ENCODE results near the gene SPDYE2B.
"Not testable (repeated sequence)": the region's sequence is repeated elsewhere in the genome, so short reads cannot be mapped to it uniquely, and the experiment has no call there.

The SPDYE2B gene

GRCh38 chr7:102642691-102643090 lies 7.4 kb upstream of the SPDYE2B start, which contains the start of gene UPK3BL1:
UPK3BL1 (minus strand) TSS chr7:102642791; CDS start chr7:102642741, 50 bp downstream.
- DNase-seq (ENCODE audit: low read depth in 1 of 2, low spot score in 1 of 2) = not testable (repeated sequence)

GRCh38 chr7:102643404-102643803 lies 6.7 kb upstream of the SPDYE2B start:
- not testable (repeated sequence) for DNase-seq (ENCODE audit: low read depth in 1 of 2, low spot score in 1 of 2)

- not testable (repeated sequence) for DNase-seq (ENCODE audit: low read depth in 1 of 2, low spot score in 1 of 2)
These were observed 2.3 kb upstream of the SPDYE2B start for GRCh38 chr7:102647813-102648212.

DNA sequence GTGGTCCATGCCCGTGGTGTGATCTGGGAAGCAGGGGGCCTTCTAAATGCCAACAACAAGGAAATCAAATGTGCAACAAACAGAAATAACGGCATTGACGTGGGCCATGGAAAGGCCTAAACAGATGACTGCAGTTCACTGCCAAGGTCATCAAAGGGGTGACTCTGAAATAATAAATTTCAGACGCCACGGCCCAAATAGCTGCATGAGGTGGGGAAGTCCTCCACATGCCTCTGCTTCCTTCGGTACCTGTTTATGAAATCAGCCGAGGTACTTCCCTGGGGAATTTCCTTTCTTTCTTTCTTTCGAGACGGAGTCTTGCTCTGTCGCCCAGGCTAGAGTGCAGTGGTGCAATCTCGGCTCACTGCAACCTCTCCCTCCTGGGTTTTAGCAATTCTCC lies 14.6 kb downstream of the SPDYE2B start:
- DNase-seq (ENCODE audit: low read depth in 1 of 2, low spot score in 1 of 2) = not testable (repeated sequence)

DNA sequence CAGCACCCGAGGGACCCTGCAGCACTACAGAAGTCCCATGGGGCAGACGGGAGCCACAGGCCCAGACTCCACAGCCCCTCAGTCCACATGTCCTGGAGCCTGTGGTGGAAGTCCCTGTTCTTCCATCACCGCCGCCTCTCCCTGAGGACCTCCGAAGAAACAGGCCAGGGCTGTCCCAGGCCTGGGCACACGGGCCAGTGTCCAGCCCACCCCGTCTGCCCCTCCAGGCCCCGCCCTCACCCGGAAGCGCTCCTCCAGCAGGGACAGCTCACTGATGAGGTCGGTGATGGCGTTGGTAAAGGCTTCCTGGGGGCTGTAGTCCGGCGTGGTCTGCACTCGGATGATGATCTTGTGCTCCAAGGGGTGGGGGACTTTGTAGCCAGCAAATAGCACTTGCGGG lies 16.7 kb downstream of the SPDYE2B start:
- DNase-seq (ENCODE audit: low read depth in 1 of 2, low spot score in 1 of 2) = not testable (repeated sequence)

DNA sequence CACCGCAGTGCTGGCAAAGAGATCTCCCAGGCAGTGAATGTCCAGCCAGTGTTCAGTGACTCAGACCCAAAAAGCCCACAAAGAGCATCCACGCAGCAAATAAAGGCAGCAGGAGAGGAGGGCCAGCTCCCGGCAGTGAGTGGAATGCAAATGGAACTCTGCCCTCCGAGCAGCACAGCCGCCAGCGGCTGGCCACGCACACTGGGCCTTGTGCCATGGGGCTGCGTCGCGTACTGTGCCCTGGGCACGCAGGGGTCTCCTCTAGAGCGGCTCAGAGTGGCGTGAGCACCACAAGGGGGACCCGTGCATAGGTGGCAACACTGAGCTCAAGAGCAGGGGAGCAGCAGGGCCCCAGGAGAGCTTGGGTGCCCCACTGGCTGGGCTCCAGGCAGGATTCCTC lies 17.4 kb downstream of the SPDYE2B start:
- not testable (repeated sequence) for DNase-seq (ENCODE audit: low read depth in 1 of 2, low spot score in 1 of 2)

- not testable (repeated sequence) for DNase-seq (ENCODE audit: low read depth in 1 of 2, low spot score in 1 of 2)
These were observed 21.2 kb downstream of the SPDYE2B start, which contains the start of gene POLR2J2 for GRCh38 chr7:102671166-102671955. POLR2J2 (minus strand) TSS chr7:102671663; CDS start chr7:102671601, 62 bp downstream.

DNA sequence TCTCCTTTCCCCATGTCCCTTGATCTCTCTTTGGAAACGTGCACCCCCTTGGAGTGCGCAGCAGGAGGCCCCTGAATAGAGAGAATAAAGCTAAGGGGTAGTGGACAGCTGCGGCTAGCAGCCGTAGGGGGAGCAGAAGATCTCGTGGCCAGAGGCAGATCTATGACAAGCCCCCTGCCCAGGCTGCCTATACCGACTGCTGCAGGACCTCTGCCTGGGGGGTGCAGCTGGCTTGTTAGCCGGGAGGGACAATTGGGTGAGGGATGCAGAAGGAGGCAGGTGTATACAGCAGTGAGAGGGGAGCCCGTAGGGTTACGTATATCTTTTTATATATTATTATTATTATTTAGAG lies 21.8 kb downstream of the SPDYE2B start:
- DNase-seq (ENCODE audit: low read depth in 1 of 2, low spot score in 1 of 2) = not testable (repeated sequence)

GRCh38 chr7:102673447-102674067 lies 23.4 kb downstream of the SPDYE2B start:
- not testable (repeated sequence) for DNase-seq (ENCODE audit: low read depth in 1 of 2, low spot score in 1 of 2)

DNA sequence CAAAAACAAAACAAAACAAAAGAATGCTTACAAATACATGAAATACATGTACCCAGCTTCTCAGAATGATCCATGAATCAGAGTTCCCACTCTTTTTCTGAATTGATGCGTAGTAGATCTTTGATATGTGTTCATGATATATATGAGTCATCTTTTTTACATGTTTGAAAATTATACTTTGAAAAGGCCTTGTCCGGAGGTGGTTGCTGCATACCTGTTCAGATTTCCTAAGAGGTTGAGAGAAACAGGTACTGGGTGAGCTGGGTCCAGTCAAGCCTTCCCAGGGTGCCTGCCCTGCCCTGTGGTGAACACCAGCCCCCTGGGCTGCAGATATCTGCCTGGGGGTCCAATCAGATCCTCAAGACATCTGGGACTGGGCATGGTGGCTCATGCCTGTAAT lies 25.4 kb downstream of the SPDYE2B start:
- peak in 1 of 2 donors; percentile 15 for DNase-seq (ENCODE audit: low read depth in 1 of 2, low spot score in 1 of 2)

DNA sequence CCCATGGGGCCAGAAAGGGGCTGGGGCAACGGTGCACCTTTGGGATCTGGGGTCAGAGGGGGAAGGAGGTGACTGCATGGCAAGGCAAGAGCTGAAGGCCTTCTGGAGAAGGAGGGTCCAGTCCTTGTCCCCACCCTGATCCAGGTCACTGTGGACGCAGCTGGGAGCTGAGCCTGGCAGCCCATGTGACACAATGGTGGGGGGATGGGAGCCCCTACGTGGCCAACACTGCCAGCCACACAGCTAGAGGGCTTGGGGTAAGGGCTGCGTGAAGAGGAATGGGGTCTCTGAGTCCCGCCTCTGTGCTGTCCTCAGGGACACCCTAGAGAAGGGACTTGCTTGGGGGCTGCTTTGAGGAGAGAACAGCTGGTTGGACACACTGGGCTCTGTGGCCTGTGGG lies 30.7 kb downstream of the SPDYE2B start:
- DNase-seq (ENCODE audit: low read depth in 1 of 2, low spot score in 1 of 2) = not testable (repeated sequence)

DNA sequence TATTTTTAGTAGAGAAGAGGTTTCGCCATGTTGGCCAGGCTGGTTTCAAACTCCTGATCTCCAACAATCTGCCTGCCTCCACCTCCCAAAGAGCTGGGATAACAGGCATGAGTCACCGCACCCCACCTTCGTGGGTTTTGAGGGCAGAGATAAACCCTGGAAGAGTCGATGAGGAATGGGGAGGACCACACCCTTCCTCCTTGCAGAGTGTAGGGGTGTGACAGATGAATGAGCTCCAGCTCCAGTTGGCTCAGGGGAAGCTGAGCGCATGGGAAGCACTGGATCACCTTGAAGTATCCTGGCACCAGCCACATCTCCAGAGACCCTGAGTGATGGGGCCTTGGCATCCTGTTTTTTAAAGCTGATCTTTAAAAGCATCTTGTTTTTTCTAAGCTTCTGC lies 32.4 kb downstream of the SPDYE2B start:
- DNase-seq (ENCODE audit: low read depth in 1 of 2, low spot score in 1 of 2) = not testable (repeated sequence)

DNA sequence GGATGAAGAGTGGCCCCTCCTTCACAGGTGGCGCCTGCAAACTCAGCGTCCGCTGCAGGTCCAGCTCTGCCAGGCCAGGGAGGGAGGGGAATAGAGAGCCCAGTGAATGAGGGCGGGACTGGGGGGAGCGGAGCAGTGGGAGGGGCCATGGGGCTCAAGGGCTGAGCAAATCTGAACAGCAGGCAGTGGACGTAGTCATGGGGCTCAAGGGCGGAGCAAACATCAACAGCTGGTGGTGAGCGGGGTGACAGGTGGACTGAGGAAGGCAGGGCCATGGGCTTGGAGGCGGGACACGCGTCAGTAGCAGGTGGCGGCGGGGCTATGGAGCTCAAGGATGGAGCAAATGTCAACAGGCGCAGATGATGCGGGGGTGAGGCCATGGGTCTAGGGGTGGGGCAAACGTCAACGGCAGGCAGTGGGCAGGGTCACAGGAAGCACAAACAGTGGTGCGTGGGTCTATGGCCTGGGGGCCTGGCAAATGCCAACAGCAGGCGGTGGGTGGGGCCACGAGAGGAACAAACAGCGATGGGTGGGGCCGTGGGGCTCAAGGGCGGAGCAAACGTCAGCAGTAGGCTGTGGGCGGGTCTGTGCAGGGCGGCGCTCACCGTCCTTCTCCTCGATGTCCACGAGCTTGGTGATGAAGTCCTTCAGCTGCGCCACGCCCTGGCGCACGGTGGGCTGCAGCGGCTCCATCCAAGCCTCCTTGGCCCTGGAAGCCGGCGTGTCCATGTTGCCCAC lies 38.3 kb downstream of the SPDYE2B start:
- DNase-seq (ENCODE audit: low read depth in 1 of 2, low spot score in 1 of 2) = not testable (repeated sequence)

DNA sequence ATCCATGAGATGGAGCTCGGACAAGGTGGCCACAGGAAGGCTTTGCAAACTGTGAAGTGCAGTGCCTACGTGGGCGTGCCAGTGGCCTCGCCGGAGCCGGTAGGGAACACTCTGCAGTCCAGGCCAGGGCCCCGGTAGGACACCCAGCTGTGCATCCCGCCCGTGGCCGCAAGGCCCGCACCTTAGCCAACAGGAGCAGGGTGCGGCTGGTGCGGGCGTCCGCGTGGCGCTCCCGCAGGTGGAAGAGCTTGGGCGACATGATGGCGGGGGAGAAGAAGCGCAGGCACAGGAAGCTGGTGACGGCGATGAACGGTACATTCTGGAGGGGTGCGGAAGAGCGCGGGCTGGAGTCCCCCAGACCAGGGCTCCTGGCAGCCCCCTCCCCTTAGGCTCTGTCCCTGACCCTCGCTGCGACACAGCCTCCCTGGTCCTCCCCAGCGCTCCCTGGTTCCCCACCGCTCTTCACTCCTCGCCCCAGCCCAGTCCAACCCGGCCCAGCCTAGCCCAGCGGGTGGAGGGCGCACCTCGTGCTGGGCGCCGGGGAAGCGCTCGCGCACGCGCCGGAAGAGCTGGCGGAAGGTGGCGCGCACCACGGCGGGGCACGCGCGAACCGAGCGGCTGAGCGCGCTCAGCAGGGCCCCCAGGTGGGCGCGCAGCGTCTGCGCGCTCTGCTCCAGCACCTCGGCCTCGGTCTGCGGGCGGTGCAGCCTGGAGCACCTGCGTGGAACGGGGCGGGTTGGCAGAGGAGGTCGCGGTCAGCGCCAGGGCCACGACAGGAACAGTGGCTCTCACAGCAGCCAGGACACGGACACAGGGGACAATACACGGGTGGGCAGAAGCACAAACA lies 39.5 kb downstream of the SPDYE2B start:
- DNase-seq (ENCODE audit: low read depth in 1 of 2, low spot score in 1 of 2) = not testable (repeated sequence)

- DNase-seq (ENCODE audit: low read depth in 1 of 2, low spot score in 1 of 2) = not testable (repeated sequence)
These were observed 40.5 kb downstream of the SPDYE2B start for GRCh38 chr7:102690602-102691001.

GRCh38 chr7:102694008-102694407 lies 43.9 kb downstream of the SPDYE2B start:
- DNase-seq (ENCODE audit: low read depth in 1 of 2, low spot score in 1 of 2) = not testable (repeated sequence)

DNA sequence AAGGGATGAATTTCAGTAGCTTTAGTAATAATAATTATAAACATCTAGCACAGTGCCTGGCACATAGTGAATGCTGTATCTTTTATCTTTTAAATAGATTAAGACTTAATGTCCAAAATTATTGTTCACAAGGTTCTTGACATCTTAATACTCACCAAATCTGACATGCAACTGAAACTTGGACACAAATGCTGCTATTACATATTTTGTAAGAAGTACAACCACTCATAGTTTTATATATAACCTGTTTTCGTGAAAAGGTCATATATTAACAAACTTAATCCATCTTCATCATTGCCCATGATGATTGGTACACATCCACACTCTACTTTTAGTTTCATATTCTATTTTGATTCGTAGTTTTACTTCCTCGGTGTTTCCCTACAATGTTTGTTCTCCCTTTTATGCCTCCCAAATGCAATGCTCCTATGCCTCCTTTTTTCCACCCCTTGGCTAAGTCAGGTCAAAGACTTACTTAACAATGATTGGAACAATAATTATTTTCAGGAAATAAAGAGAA lies 45.0 kb downstream of the SPDYE2B start:
- DNase-seq (ENCODE audit: low read depth in 1 of 2, low spot score in 1 of 2) = not testable (repeated sequence)

- not testable (repeated sequence) for DNase-seq (ENCODE audit: low read depth in 1 of 2, low spot score in 1 of 2)
These were observed 45.9 kb downstream of the SPDYE2B start for GRCh38 chr7:102696009-102696408.

DNA sequence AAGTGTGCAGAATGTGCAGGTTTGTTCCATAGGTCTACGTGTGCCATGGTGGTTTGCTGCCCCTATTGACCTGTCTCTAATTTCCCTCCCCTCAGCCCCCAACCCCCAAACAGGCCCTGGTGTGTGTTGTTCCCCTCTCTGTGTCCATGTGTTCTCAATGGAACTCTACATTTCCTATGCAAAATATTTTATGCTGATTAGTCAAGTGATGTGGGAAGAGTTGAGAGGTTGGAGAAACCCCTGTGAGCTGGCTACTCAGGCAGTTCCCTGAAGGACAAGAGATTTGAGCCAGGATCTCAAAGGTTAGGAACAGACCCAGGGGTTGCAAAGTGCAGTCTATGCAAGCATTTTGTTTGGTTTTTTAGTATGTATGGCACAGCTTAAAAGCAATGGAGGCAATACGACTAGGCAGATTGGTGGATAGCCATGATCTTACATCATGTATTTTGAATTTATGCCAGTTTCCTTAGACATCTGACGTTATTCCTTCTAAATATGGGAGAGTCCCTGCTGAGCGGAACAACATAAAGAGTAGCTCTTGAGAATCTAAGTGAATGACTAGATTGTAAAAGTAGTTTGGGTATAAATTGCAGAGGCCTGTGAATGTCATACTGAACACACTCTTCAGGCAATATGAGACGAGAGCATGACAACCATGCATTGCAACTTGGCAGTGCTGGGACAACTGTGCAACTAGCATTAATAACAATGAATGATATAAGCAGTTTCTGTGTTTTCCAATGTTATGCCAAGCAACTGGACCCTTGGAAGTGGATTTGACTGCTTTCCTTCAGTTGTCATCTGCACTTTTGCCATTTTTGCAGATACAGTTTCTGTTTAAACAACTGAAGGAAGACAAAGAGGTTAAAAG lies 47.8 kb downstream of the SPDYE2B start:
- DNase-seq (ENCODE audit: low read depth in 1 of 2, low spot score in 1 of 2) = not testable (repeated sequence)
